Measurements from ENCODE around the gene MUC5B. TPM values are rescaled to one million over a fixed set of nuclear protein-coding genes. Genes with fewer than 3 reads are reported as not detected.

The MUC5B gene
- total RNA-seq, 1 experiment from 2014 or later: not detected

DNA sequence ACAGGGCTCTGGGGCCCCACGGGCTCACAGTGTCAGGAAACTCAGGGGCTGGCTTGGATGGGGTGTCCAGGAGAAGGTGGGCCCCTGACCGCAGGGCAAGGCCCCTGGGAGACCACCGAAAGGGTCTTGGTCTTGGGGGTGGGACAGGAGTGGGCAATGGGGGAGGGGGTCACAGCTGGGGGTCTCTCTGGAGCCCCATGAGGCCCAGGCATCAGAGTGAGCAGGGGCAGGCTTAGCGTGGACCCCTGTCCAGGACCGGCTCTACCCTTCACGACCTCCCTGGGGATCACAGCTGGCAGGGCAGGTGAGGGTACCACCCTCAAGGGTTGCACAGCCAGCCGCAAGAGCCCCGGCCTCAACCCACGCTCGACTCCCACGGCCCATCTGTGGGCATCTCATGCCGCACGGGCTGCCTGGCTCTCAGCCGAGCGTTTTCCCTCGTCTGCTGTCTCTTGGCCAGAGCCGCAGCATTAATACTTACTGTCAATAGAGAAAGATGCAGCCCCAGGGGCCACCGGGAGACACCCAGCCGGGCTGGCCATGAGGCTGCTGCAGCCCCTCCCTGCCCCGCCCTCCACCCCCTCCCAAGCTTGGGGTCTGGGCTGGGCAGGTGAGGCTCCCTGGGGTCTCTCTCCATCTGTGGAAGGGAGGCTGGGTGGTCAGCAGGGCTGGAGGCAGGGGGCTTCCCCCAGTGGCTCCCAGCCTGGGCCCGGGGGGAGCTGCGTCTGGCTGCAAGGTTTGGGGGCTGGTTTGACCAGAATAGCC lies 662 bp downstream of the MUC5B start:
- no TSS peak for BruUV-seq (replicated peaks)
- POLR2A ChIA-PET: interaction anchor here (0.6 kb wide), 1 partner anchor 31 kb away, joined by 3 read pairs; no protein-coding TSS in a partner anchor

DNA sequence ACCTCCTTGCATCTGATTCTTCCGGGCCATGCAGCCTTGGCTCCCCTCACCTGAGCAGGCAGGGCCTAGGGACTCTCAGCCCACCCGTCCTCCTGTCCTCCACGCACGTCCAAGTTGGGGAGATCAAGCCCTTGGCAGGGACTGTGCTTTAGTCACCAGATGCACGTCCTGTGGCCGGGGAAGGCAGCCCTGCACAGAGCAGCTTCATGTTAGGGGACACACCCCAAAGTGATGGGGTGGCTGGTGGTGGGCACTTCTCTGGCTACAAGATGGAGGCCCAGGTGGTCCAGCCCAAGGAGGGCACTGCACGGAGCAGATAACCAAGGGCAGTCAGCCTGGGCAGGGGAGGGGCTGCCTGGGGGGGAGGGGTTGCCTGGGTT lies 1.2 kb downstream of the MUC5B start:
- H3K4me1 Mint-ChIP-seq (ENCODE audit: insufficient read depth, unreplicated experiment): no peaks in the 10 kb centered on the region
- H3K36me3 Mint-ChIP-seq (ENCODE audit: insufficient read depth, unreplicated experiment): no peaks in the 10 kb centered on the region
- no TSS peak for BruUV-seq (replicated peaks)
- no peak overlapping the region for H3K4me3 Mint-ChIP-seq (ENCODE audit: unreplicated experiment)
- H3K27me3 Mint-ChIP-seq (ENCODE audit: insufficient read depth, unreplicated experiment): peaks cover 10% of the 10 kb centered on the region
- intact Hi-C loops (cut with micrococcal nuclease): no loop called here
- TF ChIP-seq, protein P1, sequence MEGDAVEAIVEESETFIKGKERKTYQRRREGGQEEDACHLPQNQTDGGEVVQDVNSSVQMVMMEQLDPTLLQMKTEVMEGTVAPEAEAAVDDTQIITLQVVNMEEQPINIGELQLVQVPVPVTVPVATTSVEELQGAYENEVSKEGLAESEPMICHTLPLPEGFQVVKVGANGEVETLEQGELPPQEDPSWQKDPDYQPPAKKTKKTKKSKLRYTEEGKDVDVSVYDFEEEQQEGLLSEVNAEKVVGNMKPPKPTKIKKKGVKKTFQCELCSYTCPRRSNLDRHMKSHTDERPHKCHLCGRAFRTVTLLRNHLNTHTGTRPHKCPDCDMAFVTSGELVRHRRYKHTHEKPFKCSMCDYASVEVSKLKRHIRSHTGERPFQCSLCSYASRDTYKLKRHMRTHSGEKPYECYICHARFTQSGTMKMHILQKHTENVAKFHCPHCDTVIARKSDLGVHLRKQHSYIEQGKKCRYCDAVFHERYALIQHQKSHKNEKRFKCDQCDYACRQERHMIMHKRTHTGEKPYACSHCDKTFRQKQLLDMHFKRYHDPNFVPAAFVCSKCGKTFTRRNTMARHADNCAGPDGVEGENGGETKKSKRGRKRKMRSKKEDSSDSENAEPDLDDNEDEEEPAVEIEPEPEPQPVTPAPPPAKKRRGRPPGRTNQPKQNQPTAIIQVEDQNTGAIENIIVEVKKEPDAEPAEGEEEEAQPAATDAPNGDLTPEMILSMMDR (IDR thresholded peaks at IDR 0.05; ENCODE audit: unreplicated experiment): no peak
- POLR2A ChIA-PET: no interaction called here
- no peaks in the 10 kb centered on the region for H3K9me3 Mint-ChIP-seq (ENCODE audit: unreplicated experiment)
- CTCF ChIA-PET: no interaction called here
- no peak overlapping the region for H3K27ac Mint-ChIP-seq (ENCODE audit: low read depth, unreplicated experiment)
- no peak for DNase-seq (ENCODE audit: unreplicated experiment)

More for the DNA sequence above, 662 bp downstream of the MUC5B start:
- Mint-ChIP-seq H3K36me3 (ENCODE audit: insufficient read depth, unreplicated experiment) (peaks cover under 1% of the 10 kb centered on the region), H3K4me3 (ENCODE audit: unreplicated experiment) (no peak overlapping the region), H3K4me1 (ENCODE audit: insufficient read depth, unreplicated experiment) (no peaks in the 10 kb centered on the region), H3K27me3 (ENCODE audit: insufficient read depth, unreplicated experiment) (peaks cover 10% of the 10 kb centered on the region), H3K9me3 (ENCODE audit: unreplicated experiment) (no peaks in the 10 kb centered on the region), H3K27ac (ENCODE audit: low read depth, unreplicated experiment) (no peak overlapping the region)
- CTCF ChIA-PET: interaction anchor here (0.5 kb wide), 1 partner anchor 351 kb away, joined by 3 read pairs; no protein-coding TSS in a partner anchor
- intact Hi-C loops (cut with micrococcal nuclease): no loop called here
- TF ChIP-seq, protein P1 (IDR thresholded peaks at IDR 0.05; ENCODE audit: unreplicated experiment): no peak
- no peak for DNase-seq (ENCODE audit: unreplicated experiment)

DNA sequence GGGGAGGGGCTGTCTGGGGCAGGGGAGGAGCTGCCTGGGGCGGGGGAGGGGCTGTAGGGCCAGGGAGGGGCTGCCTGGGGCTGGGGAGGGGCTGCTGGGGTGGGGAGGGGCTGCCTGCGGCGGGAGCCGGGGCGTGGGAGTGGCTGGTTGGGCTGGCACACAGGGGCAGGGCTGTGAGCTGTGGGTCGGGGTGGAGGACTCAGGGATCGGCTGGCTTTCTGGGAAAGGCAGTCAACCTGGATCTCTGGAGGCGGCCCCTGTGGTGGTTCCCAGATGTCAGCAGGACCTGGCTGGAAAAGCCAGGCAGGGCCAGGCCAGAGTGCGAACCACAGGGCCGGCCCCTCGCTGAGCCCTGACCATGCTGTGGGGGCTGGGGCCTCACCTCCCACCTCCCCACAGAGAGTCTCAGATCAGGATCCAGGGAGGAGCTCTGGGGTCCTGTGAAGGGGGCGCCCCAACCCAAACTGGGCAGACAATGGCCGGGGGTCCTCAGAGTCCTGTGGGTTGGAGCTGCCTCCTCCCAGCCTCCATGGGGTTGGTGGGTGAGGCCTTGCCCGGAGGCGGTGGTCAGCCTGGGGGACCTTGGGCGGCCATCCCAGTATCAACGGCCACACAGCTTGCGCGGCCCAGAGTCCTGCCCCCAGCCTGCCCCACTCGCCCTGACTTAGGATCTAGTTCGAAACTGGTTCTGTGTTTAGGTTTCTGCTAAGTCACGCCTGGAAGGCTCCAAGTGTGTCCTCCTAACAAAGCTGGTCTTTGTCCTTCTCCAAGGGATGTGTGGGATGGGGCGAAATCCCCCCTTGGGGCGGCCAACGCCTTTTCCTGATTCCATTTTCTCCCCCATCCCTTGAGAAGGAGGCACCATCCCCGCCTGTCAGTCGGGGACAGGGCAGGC lies 1.9 kb downstream of the MUC5B start:
- DNase-seq (ENCODE audit: unreplicated experiment): no peak
- Mint-ChIP-seq H3K36me3 (ENCODE audit: insufficient read depth, unreplicated experiment) (no peaks in the 10 kb centered on the region), H3K27ac (ENCODE audit: low read depth, unreplicated experiment) (no peak overlapping the region), H3K27me3 (ENCODE audit: insufficient read depth, unreplicated experiment) (peaks cover 10% of the 10 kb centered on the region), H3K9me3 (ENCODE audit: unreplicated experiment) (no peaks in the 10 kb centered on the region), H3K4me1 (ENCODE audit: insufficient read depth, unreplicated experiment) (no peaks in the 10 kb centered on the region), H3K4me3 (ENCODE audit: unreplicated experiment) (no peak overlapping the region)
- TF ChIP-seq, protein P1 (IDR thresholded peaks at IDR 0.05; ENCODE audit: unreplicated experiment): no peak
- CTCF ChIA-PET: no interaction called here
- BruUV-seq (replicated peaks): no TSS peak
- intact Hi-C loops (cut with micrococcal nuclease): no loop called here
- POLR2A ChIA-PET: interaction anchor here (0.6 to 0.7 kb wide), 2 partner anchors 33 to 151 kb away, joined by 3 read pairs; no protein-coding TSS in a partner anchor

Data from MCF 10A (cell line).